ENCODE data around the gene DNM3. TPM values are rescaled to one million over a fixed set of nuclear protein-coding genes. Genes with fewer than 3 reads are reported as not detected.

The DNM3 gene
- total RNA-seq, 1 donor from 2014 or later, result 4.7 TPM

GRCh38 chr1:172006660-172007059 lies 165.4 kb downstream of the DNM3 start:
- TF ChIP-seq EZH2 (IDR thresholded peaks at IDR 0.05; ENCODE audit: insufficient read depth, low read length) (no peak), CTCF (IDR thresholded peaks at IDR 0.05; ENCODE audit: insufficient read depth, low read depth, low read length) (no peak)
- Mint-ChIP-seq H3K9me3 (ENCODE audit: unreplicated experiment) (peaks cover 2% of the 10 kb centered on the region), H3K27ac (ENCODE audit: unreplicated experiment) (no peak overlapping the region), H3K27me3 (ENCODE audit: low read depth, unreplicated experiment) (no peaks in the 10 kb centered on the region), H3K4me1 (ENCODE audit: low read depth, unreplicated experiment) (peaks cover 23% of the 10 kb centered on the region), H3K4me3 (ENCODE audit: unreplicated experiment) (no peak overlapping the region), H3K36me3 (ENCODE audit: low read depth, unreplicated experiment) (no peaks in the 10 kb centered on the region)
- FAIRE-seq, result no peak
- no peak overlapping the region for H2AFZ ChIP-seq (ENCODE audit: low read depth, low read length)
- no peak overlapping the region for H3K4me2 ChIP-seq (ENCODE audit: low read length)
- H3K27ac ChIP-seq (ENCODE audit: low read depth, low read length), result no peak overlapping the region
- H3K9ac ChIP-seq (ENCODE audit: low read length), result no peak overlapping the region
- no peaks in the 10 kb centered on the region for H3K9me3 ChIP-seq (ENCODE audit: insufficient read depth, low read depth, low read length)
- no peaks in the 10 kb centered on the region for H3K4me1 ChIP-seq (ENCODE audit: insufficient read depth, low read length)
- no peaks in the 10 kb centered on the region for H3K27me3 ChIP-seq (ENCODE audit: insufficient read depth, low read length)
- H3K36me3 ChIP-seq (ENCODE audit: insufficient read depth, low read length), result no peaks in the 10 kb centered on the region
- H3K79me2 ChIP-seq (ENCODE audit: insufficient read depth, low read length), result no peaks in the 10 kb centered on the region
- H4K20me1 ChIP-seq (ENCODE audit: insufficient read depth, low read length), result no peaks in the 10 kb centered on the region
- no peak for DNase-seq (ENCODE audit: low read depth)
- H3K4me3 ChIP-seq (ENCODE audit: insufficient read depth, low read depth, low read length), result no peak overlapping the region

GRCh38 chr1:172018727-172019311 lies 177.5 kb downstream of the DNM3 start:
- H3K36me3 ChIP-seq (ENCODE audit: insufficient read depth, low read length), result no peaks in the 10 kb centered on the region
- no peaks in the 10 kb centered on the region for H3K9me3 Mint-ChIP-seq (ENCODE audit: unreplicated experiment)
- H3K4me3 Mint-ChIP-seq (ENCODE audit: unreplicated experiment), result no peak overlapping the region
- no peaks in the 10 kb centered on the region for H3K36me3 Mint-ChIP-seq (ENCODE audit: low read depth, unreplicated experiment)
- H3K27ac Mint-ChIP-seq (ENCODE audit: unreplicated experiment), result no peak overlapping the region
- H3K27me3 ChIP-seq (ENCODE audit: insufficient read depth, low read length), result no peaks in the 10 kb centered on the region
- no peaks in the 10 kb centered on the region for H3K4me1 ChIP-seq (ENCODE audit: insufficient read depth, low read length)
- H3K9me3 ChIP-seq (ENCODE audit: insufficient read depth, low read depth, low read length), result no peaks in the 10 kb centered on the region
- H3K27ac ChIP-seq (ENCODE audit: low read depth, low read length), result no peak overlapping the region
- no peak overlapping the region for H3K9ac ChIP-seq (ENCODE audit: low read length)
- H2AFZ ChIP-seq (ENCODE audit: low read depth, low read length), result no peak overlapping the region
- H3K4me2 ChIP-seq (ENCODE audit: low read length), result no peak overlapping the region
- H3K4me3 ChIP-seq (ENCODE audit: insufficient read depth, low read depth, low read length), result no peak overlapping the region
- H3K4me1 Mint-ChIP-seq (ENCODE audit: low read depth, unreplicated experiment), result no peaks in the 10 kb centered on the region
- FAIRE-seq, result no peak
- DNase-seq (ENCODE audit: low read depth), result no peak
- H3K27me3 Mint-ChIP-seq (ENCODE audit: low read depth, unreplicated experiment), result no peaks in the 10 kb centered on the region
- no peaks in the 10 kb centered on the region for H4K20me1 ChIP-seq (ENCODE audit: insufficient read depth, low read length)
- TF ChIP-seq EZH2 (IDR thresholded peaks at IDR 0.05; ENCODE audit: insufficient read depth, low read length) (no peak), CTCF (IDR thresholded peaks at IDR 0.05; ENCODE audit: insufficient read depth, low read depth, low read length) (no peak)
- no peaks in the 10 kb centered on the region for H3K79me2 ChIP-seq (ENCODE audit: insufficient read depth, low read length)

GRCh38 chr1:172019976-172020375 lies 178.7 kb downstream of the DNM3 start:
- no peak for DNase-seq (ENCODE audit: low read depth)
- no peaks in the 10 kb centered on the region for H3K79me2 ChIP-seq (ENCODE audit: insufficient read depth, low read length)
- TF ChIP-seq EZH2 (IDR thresholded peaks at IDR 0.05; ENCODE audit: insufficient read depth, low read length) (no peak), CTCF (IDR thresholded peaks at IDR 0.05; ENCODE audit: insufficient read depth, low read depth, low read length) (no peak)
- no peak overlapping the region for H3K9ac ChIP-seq (ENCODE audit: low read length)
- no peak overlapping the region for H3K4me3 Mint-ChIP-seq (ENCODE audit: unreplicated experiment)
- no peaks in the 10 kb centered on the region for H3K4me1 Mint-ChIP-seq (ENCODE audit: low read depth, unreplicated experiment)
- H3K27me3 Mint-ChIP-seq (ENCODE audit: low read depth, unreplicated experiment), result no peaks in the 10 kb centered on the region
- no peak for FAIRE-seq
- H3K27me3 ChIP-seq (ENCODE audit: insufficient read depth, low read length), result no peaks in the 10 kb centered on the region
- no peak overlapping the region for H2AFZ ChIP-seq (ENCODE audit: low read depth, low read length)
- H3K4me1 ChIP-seq (ENCODE audit: insufficient read depth, low read length), result no peaks in the 10 kb centered on the region
- no peak overlapping the region for H3K4me3 ChIP-seq (ENCODE audit: insufficient read depth, low read depth, low read length)
- no peaks in the 10 kb centered on the region for H3K9me3 Mint-ChIP-seq (ENCODE audit: unreplicated experiment)
- H3K36me3 ChIP-seq (ENCODE audit: insufficient read depth, low read length), result no peaks in the 10 kb centered on the region
- no peaks in the 10 kb centered on the region for H3K9me3 ChIP-seq (ENCODE audit: insufficient read depth, low read depth, low read length)
- H4K20me1 ChIP-seq (ENCODE audit: insufficient read depth, low read length), result no peaks in the 10 kb centered on the region
- no peak overlapping the region for H3K4me2 ChIP-seq (ENCODE audit: low read length)
- H3K36me3 Mint-ChIP-seq (ENCODE audit: low read depth, unreplicated experiment), result no peaks in the 10 kb centered on the region
- no peak overlapping the region for H3K27ac ChIP-seq (ENCODE audit: low read depth, low read length)
- H3K27ac Mint-ChIP-seq (ENCODE audit: unreplicated experiment), result no peak overlapping the region
